K562 (cell line): ENCODE measurements around the gene NCKIPSD. TPM values are rescaled to one million over a fixed set of nuclear protein-coding genes. Genes with fewer than 3 reads are reported as not detected.
A peak's percentile ranks its signal among the peaks of the same experiment; 100 is the strongest.

ENCODE experiments used
- CREB3L1 ChIP-seq: fragments of 450-650 bp; IDR thresholded peaks from 2 replicates; pipeline ENCODE4 v1.6.1; 2014; ENCODE audit warnings: low read depth, mild to moderate bottlenecking, moderate library complexity, borderline replicate concordance
- ERF ChIP-seq: fragments of 450-650 bp; formaldehyde crosslinking; IDR thresholded peaks from 2 replicates; pipeline ENCODE4 v1.4.0; 2020; ENCODE audit warnings: mild to moderate bottlenecking, mixed read lengths
- ETV6 ChIP-seq, 3 experiments: fragments of 150-350 bp in 1 of 3; sonication (generic) in 1 of 3; formaldehyde crosslinking in 1 of 3; IDR thresholded peaks; 2 replicates each; pipeline versions ENCODE4 v1.6.1 to v1.8.0; 2014 to 2022; ENCODE audit warnings: borderline replicate concordance in 2 of 3, low read depth in 2 of 3, antibody characterized with exemption in 1 of 3, low read length in 1 of 3, mild to moderate bottlenecking in 1 of 3, missing genetic modification reagents in 1 of 3
- FOXA3 ChIP-seq, 2 experiments: fragments of 450-650 bp in 1 of 2; sonication (generic) in 1 of 2; formaldehyde crosslinking; IDR thresholded peaks in 1 of 2; conservative IDR thresholded peaks in 1 of 2; 2 replicates each; pipeline versions ENCODE4 v1.4.0 to v1.8.0; 2020 to 2022; ENCODE audit warnings: mild to moderate bottlenecking in 2 of 2, missing genetic modification reagents in 1 of 2
- GTF2A2 ChIP-seq: IDR thresholded peaks from 2 replicates; pipeline ENCODE4 v1.6.1; 2016; ENCODE audit warnings: mild to moderate bottlenecking, missing genetic modification characterization, missing compliant biosample characterization
- HBP1 ChIP-seq: fragments of 450-650 bp; formaldehyde crosslinking; IDR thresholded peaks from 2 replicates; pipeline ENCODE4 v1.4.0; 2022; ENCODE audit warnings: missing genetic modification characterization
- HDAC1 ChIP-seq, 2 experiments: fragments of 450-650 bp; IDR thresholded peaks; 2 replicates each; pipeline ENCODE4 v1.6.1; 2016 to 2017; ENCODE audit warnings: inconsistent platforms in 1 of 2, mild to moderate bottlenecking in 1 of 2, moderate library complexity in 1 of 2
- HDGF ChIP-seq: fragments of 450-650 bp; IDR thresholded peaks from 2 replicates; pipeline ENCODE4 v1.6.1; 2016
- KLF16 ChIP-seq: IDR thresholded peaks from 2 replicates; pipeline ENCODE4 v1.6.1; 2016; ENCODE audit warnings: antibody characterized with exemption
- NCOA1 ChIP-seq: fragments of 450-650 bp; IDR thresholded peaks from 2 replicates; pipeline ENCODE4 v1.6.1; 2016; ENCODE audit warnings: low read depth
- NR2C2 ChIP-seq, 2 experiments: fragments of 200-800 bp in 1 of 2; sonication (Bioruptor generic) in 1 of 2; sonication (generic) in 1 of 2; formaldehyde crosslinking in 1 of 2; IDR thresholded peaks; 2 replicates each; pipeline versions ENCODE4 v1.6.1 to v1.8.0; 2016 to 2022; ENCODE audit warnings: mild to moderate bottlenecking in 1 of 2, missing compliant biosample characterization in 1 of 2, missing genetic modification characterization in 1 of 2, missing genetic modification reagents in 1 of 2
- NRF1 ChIP-seq, 2 experiments: fragments of 450-650 bp; IDR thresholded peaks in 1 of 2; conservative IDR thresholded peaks in 1 of 2; 2 replicates each; pipeline ENCODE4 v1.6.1; 2014; ENCODE audit warnings: mild to moderate bottlenecking in 2 of 2
- PHF21A ChIP-seq: fragments of 450-650 bp; IDR thresholded peaks from 2 replicates; pipeline ENCODE4 v1.6.1; 2017; ENCODE audit warnings: low read depth, borderline replicate concordance
- RB1 ChIP-seq: fragments of 450-650 bp; IDR thresholded peaks from 2 replicates; pipeline ENCODE4 v1.6.1; 2017; ENCODE audit warnings: low read depth, mild to moderate bottlenecking
- RBM22 ChIP-seq: fragments of 200-400 bp; formaldehyde crosslinking; IDR thresholded peaks from 2 replicates; pipeline ENCODE4 v1.6.1; 2018; ENCODE audit warnings: low read length, low read depth; ENCODE audit not compliant: poor library complexity, severe bottlenecking
- SMAD4 ChIP-seq: fragments of 250-450 bp; sonication (Bioruptor Pico); conservative IDR thresholded peaks from 2 replicates; pipeline ENCODE4 v1.8.0; 2021; ENCODE audit warnings: inconsistent platforms, mild to moderate bottlenecking, moderate library complexity
- TEAD4 ChIP-seq, 2 experiments: sonication (generic) in 1 of 2; formaldehyde crosslinking in 1 of 2; IDR thresholded peaks; 2 replicates each; pipeline versions ENCODE4 v1.6.1 to v1.8.0; 2012 to 2022; ENCODE audit warnings: borderline replicate concordance in 1 of 2, inconsistent platforms in 1 of 2, low read length in 1 of 2, mild to moderate bottlenecking in 1 of 2, missing genetic modification reagents in 1 of 2
- ZNF224 ChIP-seq: sonication (generic); formaldehyde crosslinking; IDR thresholded peaks from 2 replicates; pipeline ENCODE4 v1.8.0; 2022; ENCODE audit warnings: mild to moderate bottlenecking, missing genetic modification reagents
- ZNF232 ChIP-seq: sonication (generic); formaldehyde crosslinking; IDR thresholded peaks from 2 replicates; pipeline ENCODE4 v1.8.0; 2022; ENCODE audit warnings: mild to moderate bottlenecking, missing genetic modification reagents
- polyA plus RNA-seq, 8 experiments: library from polyadenylated mRNA; depleted of rRNA in 4 of 8; stranded (reverse) in 5 of 8; unstranded in 3 of 8; fragments of >200 nt; fragmentation: Nextera tagmentation in 2 of 8; fragmentation: Illumina TruSeq in 1 of 8; extraction: Ambion mirVana in 2 of 8; extraction: Trizol in 1 of 8; gene quantifications; 2 replicates each; pipeline versions ENCODE4 v1.2.1 to v1.2.3, GENCODE V29; 2011 to 2014; ENCODE audit warnings: inconsistent platforms in 1 of 8, missing spikeins in 1 of 8
- total RNA-seq, 7 experiments: library from RNA; depleted of rRNA in 6 of 7; stranded (reverse); fragments of >200 nt in 6 of 7; fragmentation: Illumina TruSeq in 2 of 7; extraction: Trizol in 2 of 7; gene quantifications; 2 replicates each; pipeline versions ENCODE4 v1.2.1 to v1.2.3, GENCODE V29; 2011 to 2021; ENCODE audit warnings: low replicate concordance in 1 of 7
- TF ChIP-seq, protein P1 (sequence below): sonication (generic); formaldehyde crosslinking; IDR thresholded peaks from 2 replicates; pipeline ENCODE4 v1.8.0; 2022; ENCODE audit warnings: missing genetic modification reagents, mild to moderate bottlenecking, moderate library complexity, borderline replicate concordance
- TF ChIP-seq, protein P2 (sequence below): sonication (generic); formaldehyde crosslinking; IDR thresholded peaks from 2 replicates; pipeline ENCODE4 v1.8.1; 2022; ENCODE audit warnings: missing genetic modification reagents

The NCKIPSD gene
- total and polyA plus RNA-seq, 9 of the 15 experiments (the other 6 are each of a cell fraction or from before 2014, with no cell fraction given), result 0.49 to 24.4 (median 12.3) TPM

GRCh38 chr3:48661501-48662144 is 24.1 kb downstream of the NCKIPSD start (continued):
- TF ChIP-seq, protein P1, sequence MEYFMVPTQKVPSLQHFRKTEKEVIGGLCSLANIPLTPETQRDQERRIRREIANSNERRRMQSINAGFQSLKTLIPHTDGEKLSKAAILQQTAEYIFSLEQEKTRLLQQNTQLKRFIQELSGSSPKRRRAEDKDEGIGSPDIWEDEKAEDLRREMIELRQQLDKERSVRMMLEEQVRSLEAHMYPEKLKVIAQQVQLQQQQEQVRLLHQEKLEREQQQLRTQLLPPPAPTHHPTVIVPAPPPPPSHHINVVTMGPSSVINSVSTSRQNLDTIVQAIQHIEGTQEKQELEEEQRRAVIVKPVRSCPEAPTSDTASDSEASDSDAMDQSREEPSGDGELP (CRISPR knock-in tag), result peak; percentile 95
- no peak for TF ChIP-seq HDGF
- no peak for TF ChIP-seq RBM22
- no peak for TF ChIP-seq HBP1 (CRISPR knock-in tag)
- peak; percentile 94 for TF ChIP-seq NR2C2 (CRISPR knock-in tag; IDR thresholded peaks at IDR 0.05)
- no peak for TF ChIP-seq NR2C2 (tag; IDR thresholded peaks at IDR 0.05)
- TF ChIP-seq KLF16, result no peak
- TF ChIP-seq RB1, result peak; percentile 49; the same call in 1 of the 2 replicates
- peak in 1 of 2 experiments; percentile 90; a peak in 2 of 4 replicates for TF ChIP-seq FOXA3 (CRISPR knock-in tag; conservative IDR thresholded peaks at IDR 0.05 in 1 of 2, IDR thresholded peaks at IDR 0.05 in 1 of 2)
- peak; percentile 76 for TF ChIP-seq SMAD4 (CRISPR knock-in tag)
- no peak for TF ChIP-seq TEAD4 (IDR thresholded peaks at IDR 0.05; ENCODE audit: low read length)
- peak; percentile 94 for TF ChIP-seq TEAD4 (CRISPR knock-in tag; IDR thresholded peaks at IDR 0.05; ENCODE audit: borderline replicate concordance)
- TF ChIP-seq ZNF232 (CRISPR knock-in tag), result peak; percentile 99
- no peak for TF ChIP-seq PHF21A
- peak; percentile 52; the same call in 1 of the 2 replicates for TF ChIP-seq ERF (CRISPR knock-in tag)
- peak; percentile 98 for TF ChIP-seq ZNF224 (CRISPR knock-in tag)
- no peak for TF ChIP-seq ETV6 (IDR thresholded peaks at IDR 0.05; ENCODE audit: borderline replicate concordance in 1 of 2, low read depth in 2 of 2, low read length in 1 of 2)
- peak; percentile 98; the same call in 1 of the 2 replicates for TF ChIP-seq ETV6 (CRISPR knock-in tag; IDR thresholded peaks at IDR 0.05; ENCODE audit: borderline replicate concordance)
- TF ChIP-seq NRF1 (conservative IDR thresholded peaks at IDR 0.05 in 1 of 2, IDR thresholded peaks at IDR 0.05 in 1 of 2), result peak; percentile 91 to 93
- peak; percentile 100 for TF ChIP-seq NCOA1
- TF ChIP-seq CREB3L1, result 0 out of 2 replicates have a peak, but pooled peaks have one; percentile 46
- TF ChIP-seq, protein P2, sequence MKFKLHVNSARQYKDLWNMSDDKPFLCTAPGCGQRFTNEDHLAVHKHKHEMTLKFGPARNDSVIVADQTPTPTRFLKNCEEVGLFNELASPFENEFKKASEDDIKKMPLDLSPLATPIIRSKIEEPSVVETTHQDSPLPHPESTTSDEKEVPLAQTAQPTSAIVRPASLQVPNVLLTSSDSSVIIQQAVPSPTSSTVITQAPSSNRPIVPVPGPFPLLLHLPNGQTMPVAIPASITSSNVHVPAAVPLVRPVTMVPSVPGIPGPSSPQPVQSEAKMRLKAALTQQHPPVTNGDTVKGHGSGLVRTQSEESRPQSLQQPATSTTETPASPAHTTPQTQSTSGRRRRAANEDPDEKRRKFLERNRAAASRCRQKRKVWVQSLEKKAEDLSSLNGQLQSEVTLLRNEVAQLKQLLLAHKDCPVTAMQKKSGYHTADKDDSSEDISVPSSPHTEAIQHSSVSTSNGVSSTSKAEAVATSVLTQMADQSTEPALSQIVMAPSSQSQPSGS (CRISPR knock-in tag), result peak; percentile 93
- TF ChIP-seq GTF2A2 (tag), result no peak
- TF ChIP-seq HDAC1 (IDR thresholded peaks at IDR 0.05), result peak in 1 of 2 experiments; percentile 97; a peak in 2 of 4 replicates
